ENCODE measurements around the gene NELFE.

GRCh38 chr6:31947864-31948263, 10.9 kb downstream of the NELFE start:
- TF ChIP-seq CTCF (IDR thresholded peaks at IDR 0.05) (no peak), POLR2AphosphoS5 (IDR thresholded peaks at IDR 0.05; ENCODE audit: insufficient read depth in 1 of 2, low read depth in 1 of 2) (no peak)

Data from vagina (tissue), 2 donors.